HepG2 (cell line): Measurements from ENCODE around the gene INF2. TPM values are rescaled to one million over a fixed set of nuclear protein-coding genes. Genes with fewer than 3 reads are reported as not detected.

ENCODE experiments used
- CAMTA2 ChIP-seq: sonication (generic); formaldehyde crosslinking; IDR thresholded peaks from 2 replicates; pipeline ENCODE4 v1.4.0; 2020; ENCODE audit warnings: mild to moderate bottlenecking, missing genetic modification reagents, borderline replicate concordance
- CREB1 ChIP-seq, 2 experiments: fragments of 450-650 bp in 1 of 2; IDR thresholded peaks; 2 replicates each; pipeline ENCODE4 v1.6.1; 2016 to 2017; ENCODE audit warnings: control low read depth in 1 of 2, mild to moderate bottlenecking in 1 of 2, missing compliant biosample characterization in 1 of 2, missing genetic modification characterization in 1 of 2
- CREB3 ChIP-seq: sonication (generic); formaldehyde crosslinking; IDR thresholded peaks from 2 replicates; pipeline ENCODE4 v1.5.0; 2020; ENCODE audit warnings: missing genetic modification reagents
- HINFP ChIP-seq: sonication (generic); formaldehyde crosslinking; IDR thresholded peaks from 2 replicates; pipeline ENCODE4 v1.4.0; 2020; ENCODE audit warnings: low read depth, mild to moderate bottlenecking, missing genetic modification reagents
- HNF1B ChIP-seq: sonication (generic); formaldehyde crosslinking; IDR thresholded peaks from 2 replicates; pipeline ENCODE4 v1.5.1; 2020; ENCODE audit warnings: mild to moderate bottlenecking, moderate library complexity, missing genetic modification reagents
- HNF4A ChIP-seq: sonication (generic); formaldehyde crosslinking; IDR thresholded peaks from 2 replicates; pipeline ENCODE4 v1.4.0; 2020; ENCODE audit warnings: missing genetic modification reagents
- HNF4G ChIP-seq, 2 experiments: sonication (generic) in 1 of 2; formaldehyde crosslinking in 1 of 2; IDR thresholded peaks; 2 replicates each; pipeline versions ENCODE4 v1.4.0 to v1.6.1; 2011 to 2020; ENCODE audit warnings: borderline replicate concordance in 2 of 2, low read depth in 2 of 2, mild to moderate bottlenecking in 2 of 2, low read length in 1 of 2, missing genetic modification reagents in 1 of 2, moderate library complexity in 1 of 2
- ISX ChIP-seq: sonication (generic); formaldehyde crosslinking; conservative IDR thresholded peaks from 2 replicates; pipeline ENCODE4 v1.5.0; 2020; ENCODE audit warnings: missing genetic modification reagents
- KDM6A ChIP-seq: IDR thresholded peaks from 2 replicates; pipeline ENCODE4 v1.6.1; 2016; ENCODE audit warnings: low read depth
- NR1H2 ChIP-seq: sonication (generic); formaldehyde crosslinking; IDR thresholded peaks from 2 replicates; pipeline ENCODE4 v1.8.1; 2022; ENCODE audit warnings: low read depth, missing genetic modification reagents, borderline replicate concordance
- RBAK ChIP-seq: sonication (generic); formaldehyde crosslinking; IDR thresholded peaks from 2 replicates; pipeline ENCODE4 v1.5.1; 2020; ENCODE audit warnings: mild to moderate bottlenecking, missing genetic modification reagents
- TIGD3 ChIP-seq: sonication (generic); formaldehyde crosslinking; IDR thresholded peaks from 2 replicates; pipeline ENCODE4 v1.5.1; 2020; ENCODE audit warnings: mild to moderate bottlenecking, missing genetic modification reagents, borderline replicate concordance
- TRIM24 ChIP-seq: sonication (generic); formaldehyde crosslinking; IDR thresholded peaks from 2 replicates; pipeline ENCODE4 v1.8.0; 2022; ENCODE audit warnings: mild to moderate bottlenecking, missing genetic modification reagents
- ZFP1 ChIP-seq: IDR thresholded peaks from 2 replicates; pipeline ENCODE4 v1.6.1; 2016
- ZNF383 ChIP-seq: sonication (generic); formaldehyde crosslinking; IDR thresholded peaks from 2 replicates; pipeline ENCODE4 v1.4.0; 2020; ENCODE audit warnings: missing genetic modification reagents, mild to moderate bottlenecking, borderline replicate concordance
- ZNF564 ChIP-seq: sonication (generic); formaldehyde crosslinking; IDR thresholded peaks from 2 replicates; pipeline ENCODE4 v1.8.1; 2023; ENCODE audit warnings: mild to moderate bottlenecking, missing genetic modification reagents
- ZNF644 ChIP-seq: IDR thresholded peaks from 2 replicates; pipeline ENCODE4 v1.6.1; 2016; ENCODE audit warnings: low read depth
- ZNF691 ChIP-seq: sonication (generic); formaldehyde crosslinking; IDR thresholded peaks from 2 replicates; pipeline ENCODE4 v1.4.0; 2020; ENCODE audit warnings: missing genetic modification reagents, low read depth, mild to moderate bottlenecking, borderline replicate concordance
- ZNF7 ChIP-seq: IDR thresholded peaks from 2 replicates; pipeline ENCODE4 v1.6.1; 2016; ENCODE audit warnings: missing biosample characterization, missing genetic modification reagents
- ZNF740 ChIP-seq: sonication (generic); formaldehyde crosslinking; IDR thresholded peaks from 2 replicates; pipeline ENCODE4 v1.4.0; 2020; ENCODE audit warnings: missing genetic modification reagents
- ZNF781 ChIP-seq: sonication (generic); formaldehyde crosslinking; IDR thresholded peaks from 2 replicates; pipeline ENCODE4 v1.5.1; 2020; ENCODE audit warnings: borderline replicate concordance, mild to moderate bottlenecking, missing genetic modification reagents; ENCODE audit errors: not compliant biosample characterization
- ZSCAN20 ChIP-seq: sonication (generic); formaldehyde crosslinking; IDR thresholded peaks from 2 replicates; pipeline ENCODE4 v1.4.0; 2020; ENCODE audit warnings: missing genetic modification reagents, mild to moderate bottlenecking, borderline replicate concordance
- polyA plus RNA-seq, 8 experiments: library from polyadenylated mRNA; depleted of rRNA in 3 of 8; stranded (reverse) in 7 of 8; unstranded in 1 of 8; fragments of >200 nt; fragmentation: Illumina TruSeq in 4 of 8; extraction: Trizol in 4 of 8; gene quantifications; 2 replicates each; pipeline versions ENCODE4 v1.2.1 to v1.2.3, GENCODE V29; 2011 to 2016; ENCODE audit warnings: low read depth in 4 of 8, missing spikeins in 1 of 8, mixed read lengths in 1 of 8; ENCODE audit not compliant: insufficient read depth in 1 of 8
- total RNA-seq, 5 experiments: library from RNA; depleted of rRNA; stranded (reverse); fragments of >200 nt; fragmentation: Illumina TruSeq; extraction: Trizol; gene quantifications; 2 replicates each; pipeline ENCODE4 v1.2.3, GENCODE V29; 2016; ENCODE audit warnings: low read depth in 1 of 5

INF2 gene
- total and polyA plus RNA-seq, 2 of the 13 experiments (the other 11 are each of a cell fraction or from before 2014, with no cell fraction given), result 16.4 to 26.4 TPM

- TF ChIP-seq CREB1 (IDR thresholded peaks at IDR 0.05) (peak; percentile 100), CREB1 (CRISPR knock-in tag; IDR thresholded peaks at IDR 0.05) (peak; percentile 97), ZNF691 (CRISPR knock-in tag) (peak; percentile 66; the same call in 1 of the 2 replicates), ZNF7 (CRISPR knock-in tag) (no peak), ZNF644 (CRISPR knock-in tag) (no peak), CREB3 (CRISPR knock-in tag) (no peak), HINFP (peak; percentile 91), HNF1B (CRISPR knock-in tag) (peak; percentile 62; the same call in 1 of the 2 replicates), ZSCAN20 (CRISPR knock-in tag) (no peak), ZFP1 (CRISPR knock-in tag) (no peak), ZNF740 (no peak), TRIM24 (no peak), HNF4A (CRISPR knock-in tag) (peak; percentile 52), NR1H2 (CRISPR knock-in tag) (no peak; the same call in 1 of the 2 replicates), RBAK (CRISPR knock-in tag) (peak; percentile 43; the same call in 1 of the 2 replicates), ISX (no peak), CAMTA2 (CRISPR knock-in tag) (no peak), HNF4G (IDR thresholded peaks at IDR 0.05; ENCODE audit: borderline replicate concordance, low read depth, low read length) (no peak), HNF4G (CRISPR knock-in tag; IDR thresholded peaks at IDR 0.05; ENCODE audit: borderline replicate concordance, low read depth) (no peak; the same call in 1 of the 2 replicates), TIGD3 (CRISPR knock-in tag) (no peak), ZNF781 (CRISPR knock-in tag) (peak; percentile 18), ZNF564 (peak; percentile 87), KDM6A (CRISPR knock-in tag) (no peak; the same call in 1 of the 2 replicates), ZNF383 (CRISPR knock-in tag) (peak; percentile 69; the same call in 1 of the 2 replicates)
Observed at GRCh38 chr14:104752735-104753527, 63.5 kb downstream of the INF2 start, which contains the start of gene SIVA1 (continued).
